ENCODE results near the gene ARHGAP4. TPM values are rescaled to one million over a fixed set of nuclear protein-coding genes. Genes with fewer than 3 reads are reported as not detected.

ARHGAP4 gene
- total RNA-seq, 1 experiment from 2014 or later: 67.4 TPM

DNA sequence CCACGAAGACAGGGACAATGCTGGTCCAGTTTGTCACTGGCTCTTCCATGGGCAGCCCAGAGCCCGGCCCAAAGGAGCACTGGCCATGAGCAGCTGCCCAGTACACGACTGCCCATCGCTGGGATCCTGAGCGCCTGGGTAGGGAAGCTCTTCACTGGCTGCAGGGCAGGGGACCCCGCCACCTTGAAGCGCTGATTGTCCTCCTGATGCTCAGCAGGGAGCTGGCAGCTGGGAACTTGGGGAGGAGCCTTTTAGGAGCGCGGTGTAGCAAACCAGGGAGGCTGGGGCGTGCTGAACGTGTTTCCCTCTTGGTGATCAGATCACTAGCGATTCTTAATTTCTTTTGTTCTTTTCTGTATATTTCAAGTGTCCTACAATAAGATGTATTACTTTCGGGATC, 41.9 kb downstream of the ARHGAP4 start (continued):
- TF ChIP-seq, protein P1, sequence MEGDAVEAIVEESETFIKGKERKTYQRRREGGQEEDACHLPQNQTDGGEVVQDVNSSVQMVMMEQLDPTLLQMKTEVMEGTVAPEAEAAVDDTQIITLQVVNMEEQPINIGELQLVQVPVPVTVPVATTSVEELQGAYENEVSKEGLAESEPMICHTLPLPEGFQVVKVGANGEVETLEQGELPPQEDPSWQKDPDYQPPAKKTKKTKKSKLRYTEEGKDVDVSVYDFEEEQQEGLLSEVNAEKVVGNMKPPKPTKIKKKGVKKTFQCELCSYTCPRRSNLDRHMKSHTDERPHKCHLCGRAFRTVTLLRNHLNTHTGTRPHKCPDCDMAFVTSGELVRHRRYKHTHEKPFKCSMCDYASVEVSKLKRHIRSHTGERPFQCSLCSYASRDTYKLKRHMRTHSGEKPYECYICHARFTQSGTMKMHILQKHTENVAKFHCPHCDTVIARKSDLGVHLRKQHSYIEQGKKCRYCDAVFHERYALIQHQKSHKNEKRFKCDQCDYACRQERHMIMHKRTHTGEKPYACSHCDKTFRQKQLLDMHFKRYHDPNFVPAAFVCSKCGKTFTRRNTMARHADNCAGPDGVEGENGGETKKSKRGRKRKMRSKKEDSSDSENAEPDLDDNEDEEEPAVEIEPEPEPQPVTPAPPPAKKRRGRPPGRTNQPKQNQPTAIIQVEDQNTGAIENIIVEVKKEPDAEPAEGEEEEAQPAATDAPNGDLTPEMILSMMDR (IDR thresholded peaks at IDR 0.05 in 2 of 3, conservative IDR thresholded peaks at IDR 0.05 in 1 of 3; ENCODE audit: borderline replicate concordance in 1 of 3, insufficient read depth in 1 of 3, low read depth in 2 of 3, low read length in 2 of 3): no peak

DNA sequence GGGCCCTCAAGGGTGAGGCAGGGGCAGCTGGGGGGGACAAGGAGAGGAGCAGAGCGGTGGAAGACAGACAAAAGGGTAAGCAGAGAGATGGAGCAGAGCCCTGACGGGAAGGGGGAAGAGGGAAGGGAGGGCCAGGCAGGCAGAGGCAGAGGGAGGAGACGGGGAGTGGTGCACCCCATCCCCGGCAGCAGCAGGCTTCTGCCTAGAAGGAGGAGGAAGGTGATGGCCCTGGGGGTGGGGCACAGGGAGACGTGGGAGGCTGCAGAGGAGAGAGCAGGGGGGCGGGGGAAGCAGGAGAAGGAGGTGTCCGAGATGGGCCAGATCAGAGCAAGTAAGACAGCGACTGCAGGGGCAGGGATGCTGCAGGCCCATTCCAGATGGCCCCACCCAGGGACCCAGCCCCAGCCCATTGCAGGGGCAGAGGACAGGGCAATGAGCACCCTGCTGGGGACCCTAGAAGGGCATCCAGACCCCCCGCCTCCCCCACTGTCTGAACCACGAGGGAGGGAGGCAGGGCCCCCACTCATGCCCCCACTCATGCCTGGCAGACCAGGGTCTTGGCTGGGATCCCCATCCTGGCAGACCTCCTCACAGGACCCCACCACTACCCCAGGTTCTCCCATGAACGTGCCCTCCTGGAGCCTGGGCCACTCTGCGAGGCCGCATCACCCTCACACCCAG, 42.8 kb downstream of the ARHGAP4 start:
- no TSS peak for BruUV-seq (replicated peaks)
- Histone ChIP-seq H3K9ac (ENCODE audit: low read length) (no peak overlapping the region), H2AFZ (ENCODE audit: low read depth, low read length, poor library complexity, severe bottlenecking) (no peak overlapping the region), H3K4me3 (replicated peaks in 1 of 2; ENCODE audit: low read depth in 1 of 2, low read length in 2 of 2) (no peak overlapping the region), H3K27me3 (ENCODE audit: insufficient read depth, low read length) (no peaks in the 10 kb centered on the region), H3K36me3 (ENCODE audit: control insufficient read depth in 1 of 2, insufficient read depth in 2 of 2, low read length in 2 of 2) (no peaks in the 10 kb centered on the region), H3K4me2 (ENCODE audit: low read length) (no peak overlapping the region), H3K4me1 (ENCODE audit: control insufficient read depth in 1 of 2, insufficient read depth in 2 of 2, low read length in 2 of 2) (peaks cover 9 to 37% of the 10 kb centered on the region in 2 experiments), H3K9me3 (ENCODE audit: control insufficient read depth in 1 of 2, insufficient read depth in 1 of 2, low read depth in 1 of 2, low read length in 2 of 2) (no peaks in the 10 kb centered on the region), H3K79me2 (ENCODE audit: insufficient read depth, low read length) (no peaks in the 10 kb centered on the region), H3K27ac (ENCODE audit: low read depth, low read length) (no peak overlapping the region), H4K20me1 (ENCODE audit: insufficient read depth) (no peaks in the 10 kb centered on the region), H3K9me2 (ENCODE audit: insufficient read depth) (no peaks in the 10 kb centered on the region)
- ChIA-PET POLR2A (no interaction called here), CTCF (no interaction called here), RAD21 (ENCODE audit: low non-redundant PET in 1 of 2, low total read pairs in 2 of 2, uncharacterized antibody in 2 of 2, unreplicated experiment in 2 of 2) (no interaction called here)
- no peak for DNase-seq (ENCODE audit: low read depth, low spot score)
- TF ChIP-seq CEBPB (IDR thresholded peaks at IDR 0.05; ENCODE audit: low read depth) (no peak), RAD21 (IDR thresholded peaks at IDR 0.05; ENCODE audit: low read depth) (no peak), EGR1 (IDR thresholded peaks at IDR 0.05; ENCODE audit: low read depth) (no peak), ZNF274 (IDR thresholded peaks at IDR 0.05; ENCODE audit: low read depth, low read length) (no peak), POLR2AphosphoS5 (IDR thresholded peaks at IDR 0.05; ENCODE audit: low read depth, low read length) (no peak), ZFX (IDR thresholded peaks at IDR 0.05) (no peak), EZH2 (IDR thresholded peaks at IDR 0.05) (no peak), SIN3A (IDR thresholded peaks at IDR 0.05; ENCODE audit: low read depth) (no peak), EZH2phosphoT487 (IDR thresholded peaks at IDR 0.05; ENCODE audit: borderline replicate concordance) (no peak), POLR2A (IDR thresholded peaks at IDR 0.05; ENCODE audit: borderline replicate concordance, extremely low read depth, insufficient read depth, insufficient read length) (no peak), SRF (IDR thresholded peaks at IDR 0.05; ENCODE audit: low read depth) (no peak)
- TF ChIP-seq, protein P2, sequence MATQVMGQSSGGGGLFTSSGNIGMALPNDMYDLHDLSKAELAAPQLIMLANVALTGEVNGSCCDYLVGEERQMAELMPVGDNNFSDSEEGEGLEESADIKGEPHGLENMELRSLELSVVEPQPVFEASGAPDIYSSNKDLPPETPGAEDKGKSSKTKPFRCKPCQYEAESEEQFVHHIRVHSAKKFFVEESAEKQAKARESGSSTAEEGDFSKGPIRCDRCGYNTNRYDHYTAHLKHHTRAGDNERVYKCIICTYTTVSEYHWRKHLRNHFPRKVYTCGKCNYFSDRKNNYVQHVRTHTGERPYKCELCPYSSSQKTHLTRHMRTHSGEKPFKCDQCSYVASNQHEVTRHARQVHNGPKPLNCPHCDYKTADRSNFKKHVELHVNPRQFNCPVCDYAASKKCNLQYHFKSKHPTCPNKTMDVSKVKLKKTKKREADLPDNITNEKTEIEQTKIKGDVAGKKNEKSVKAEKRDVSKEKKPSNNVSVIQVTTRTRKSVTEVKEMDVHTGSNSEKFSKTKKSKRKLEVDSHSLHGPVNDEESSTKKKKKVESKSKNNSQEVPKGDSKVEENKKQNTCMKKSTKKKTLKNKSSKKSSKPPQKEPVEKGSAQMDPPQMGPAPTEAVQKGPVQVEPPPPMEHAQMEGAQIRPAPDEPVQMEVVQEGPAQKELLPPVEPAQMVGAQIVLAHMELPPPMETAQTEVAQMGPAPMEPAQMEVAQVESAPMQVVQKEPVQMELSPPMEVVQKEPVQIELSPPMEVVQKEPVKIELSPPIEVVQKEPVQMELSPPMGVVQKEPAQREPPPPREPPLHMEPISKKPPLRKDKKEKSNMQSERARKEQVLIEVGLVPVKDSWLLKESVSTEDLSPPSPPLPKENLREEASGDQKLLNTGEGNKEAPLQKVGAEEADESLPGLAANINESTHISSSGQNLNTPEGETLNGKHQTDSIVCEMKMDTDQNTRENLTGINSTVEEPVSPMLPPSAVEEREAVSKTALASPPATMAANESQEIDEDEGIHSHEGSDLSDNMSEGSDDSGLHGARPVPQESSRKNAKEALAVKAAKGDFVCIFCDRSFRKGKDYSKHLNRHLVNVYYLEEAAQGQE (IDR thresholded peaks at IDR 0.05; ENCODE audit: low read depth): no peak
- TF ChIP-seq, protein P3, sequence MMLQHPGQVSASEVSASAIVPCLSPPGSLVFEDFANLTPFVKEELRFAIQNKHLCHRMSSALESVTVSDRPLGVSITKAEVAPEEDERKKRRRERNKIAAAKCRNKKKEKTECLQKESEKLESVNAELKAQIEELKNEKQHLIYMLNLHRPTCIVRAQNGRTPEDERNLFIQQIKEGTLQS (IDR thresholded peaks at IDR 0.05): no peak
- intact Hi-C loops (cut with micrococcal nuclease): no loop called here
- no peak for ATAC-seq
